ENCODE results near the gene VWA5A. TPM values are rescaled to one million over a fixed set of nuclear protein-coding genes. Genes with fewer than 3 reads are reported as not detected.

The VWA5A gene
- total RNA-seq, 4 donors from 2014 or later = 17.0 to 22.5 (median 19.9) TPM

DNA sequence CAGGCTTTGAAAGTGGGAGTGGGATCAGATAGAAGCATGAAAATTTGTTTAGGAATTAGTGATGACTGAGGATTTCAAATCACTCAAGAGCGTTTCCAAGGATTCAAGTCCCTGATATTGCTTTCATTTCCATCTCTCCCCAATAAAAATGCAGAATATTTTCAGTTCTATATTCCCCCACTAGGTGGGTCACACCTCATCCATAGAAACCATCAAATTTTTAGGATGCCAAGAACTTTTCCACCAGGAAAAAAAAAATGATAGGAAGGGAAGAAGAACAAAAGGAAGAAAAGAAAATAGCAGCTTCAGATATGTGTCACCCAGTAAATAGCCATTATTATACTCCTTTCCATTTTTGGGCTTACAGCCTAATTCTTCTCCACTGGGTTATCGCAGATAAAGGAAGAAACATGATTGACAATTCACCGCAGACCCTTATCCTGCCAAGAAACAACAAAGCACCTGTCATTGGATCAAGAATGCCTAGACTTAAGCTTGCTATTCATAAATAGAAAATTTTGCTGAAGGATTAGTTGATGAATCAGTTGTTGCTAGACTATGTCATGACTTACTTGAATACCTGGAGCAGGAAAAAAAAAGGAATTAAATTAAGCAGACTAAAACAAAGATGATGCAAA lies 37.6 kb downstream of the VWA5A start:
- WGBS, 2 donors = 85 to 89% methylated on average over 3 of the region's 3 CpGs
- no peaks in the 10 kb centered on the region for H3K36me3 ChIP-seq

GRCh38 chr11:124153821-124154220 lies 38.6 kb downstream of the VWA5A start:
- no peak for DNase-seq (ENCODE audit: low spot score in 2 of 2)
- Histone ChIP-seq H3K27ac (no peak overlapping the region), H3K4me3 (no peak overlapping the region), H3K36me3 (no peaks in the 10 kb centered on the region), H3K9me3 (no peaks in the 10 kb centered on the region), H3K4me1 (no peaks in the 10 kb centered on the region), H3K27me3 (no peaks in the 10 kb centered on the region)
- WGBS, 2 donors = 66 to 78% methylated on average over 2 of the region's 2 CpGs
- TF ChIP-seq POLR2A (IDR thresholded peaks at IDR 0.05) (no peak), EP300 (IDR thresholded peaks at IDR 0.05) (no peak)
- TF ChIP-seq, protein P1, sequence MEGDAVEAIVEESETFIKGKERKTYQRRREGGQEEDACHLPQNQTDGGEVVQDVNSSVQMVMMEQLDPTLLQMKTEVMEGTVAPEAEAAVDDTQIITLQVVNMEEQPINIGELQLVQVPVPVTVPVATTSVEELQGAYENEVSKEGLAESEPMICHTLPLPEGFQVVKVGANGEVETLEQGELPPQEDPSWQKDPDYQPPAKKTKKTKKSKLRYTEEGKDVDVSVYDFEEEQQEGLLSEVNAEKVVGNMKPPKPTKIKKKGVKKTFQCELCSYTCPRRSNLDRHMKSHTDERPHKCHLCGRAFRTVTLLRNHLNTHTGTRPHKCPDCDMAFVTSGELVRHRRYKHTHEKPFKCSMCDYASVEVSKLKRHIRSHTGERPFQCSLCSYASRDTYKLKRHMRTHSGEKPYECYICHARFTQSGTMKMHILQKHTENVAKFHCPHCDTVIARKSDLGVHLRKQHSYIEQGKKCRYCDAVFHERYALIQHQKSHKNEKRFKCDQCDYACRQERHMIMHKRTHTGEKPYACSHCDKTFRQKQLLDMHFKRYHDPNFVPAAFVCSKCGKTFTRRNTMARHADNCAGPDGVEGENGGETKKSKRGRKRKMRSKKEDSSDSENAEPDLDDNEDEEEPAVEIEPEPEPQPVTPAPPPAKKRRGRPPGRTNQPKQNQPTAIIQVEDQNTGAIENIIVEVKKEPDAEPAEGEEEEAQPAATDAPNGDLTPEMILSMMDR (IDR thresholded peaks at IDR 0.05) = no peak

More for the DNA sequence above, 37.6 kb downstream of the VWA5A start:
- no peaks in the 10 kb centered on the region for H3K9me3 ChIP-seq
- TF ChIP-seq, protein P1 (IDR thresholded peaks at IDR 0.05) = no peak
- no peak for TF ChIP-seq POLR2A (IDR thresholded peaks at IDR 0.05)
- TF ChIP-seq EP300 (IDR thresholded peaks at IDR 0.05) = no peak
- no peaks in the 10 kb centered on the region for H3K27me3 ChIP-seq
- H3K4me1 ChIP-seq = no peaks in the 10 kb centered on the region
- no peak for DNase-seq (ENCODE audit: low spot score in 2 of 2)
- no peak overlapping the region for H3K27ac ChIP-seq
- no peak overlapping the region for H3K4me3 ChIP-seq

- TF ChIP-seq EP300 (IDR thresholded peaks at IDR 0.05) = no peak
- TF ChIP-seq, protein P1 (IDR thresholded peaks at IDR 0.05) = no peak
- no peak for TF ChIP-seq POLR2A (IDR thresholded peaks at IDR 0.05)
Observed at GRCh38 chr11:124159481-124159880, 44.2 kb downstream of the VWA5A start.

GRCh38 chr11:124160986-124161385 lies 45.7 kb downstream of the VWA5A start:
- 69 to 71% methylated on average over 5 of the region's 5 CpGs for WGBS, 2 donors
- Histone ChIP-seq H3K4me1 (no peaks in the 10 kb centered on the region), H3K27ac (no peak overlapping the region), H3K9me3 (no peaks in the 10 kb centered on the region), H3K27me3 (no peaks in the 10 kb centered on the region), H3K36me3 (no peaks in the 10 kb centered on the region), H3K4me3 (no peak overlapping the region)
- TF ChIP-seq, protein P1 (IDR thresholded peaks at IDR 0.05) = no peak
- no peak for TF ChIP-seq POLR2A (IDR thresholded peaks at IDR 0.05)
- no peak for TF ChIP-seq EP300 (IDR thresholded peaks at IDR 0.05)
- DNase-seq (ENCODE audit: low spot score in 2 of 2) = no peak

More at GRCh38 chr11:124159481-124159880, 44.2 kb downstream of the VWA5A start:
- Histone ChIP-seq H3K27ac (no peak overlapping the region), H3K36me3 (no peaks in the 10 kb centered on the region), H3K27me3 (no peaks in the 10 kb centered on the region), H3K9me3 (no peaks in the 10 kb centered on the region), H3K4me1 (no peaks in the 10 kb centered on the region), H3K4me3 (no peak overlapping the region)
- DNase-seq (ENCODE audit: low spot score in 2 of 2) = no peak

DNA sequence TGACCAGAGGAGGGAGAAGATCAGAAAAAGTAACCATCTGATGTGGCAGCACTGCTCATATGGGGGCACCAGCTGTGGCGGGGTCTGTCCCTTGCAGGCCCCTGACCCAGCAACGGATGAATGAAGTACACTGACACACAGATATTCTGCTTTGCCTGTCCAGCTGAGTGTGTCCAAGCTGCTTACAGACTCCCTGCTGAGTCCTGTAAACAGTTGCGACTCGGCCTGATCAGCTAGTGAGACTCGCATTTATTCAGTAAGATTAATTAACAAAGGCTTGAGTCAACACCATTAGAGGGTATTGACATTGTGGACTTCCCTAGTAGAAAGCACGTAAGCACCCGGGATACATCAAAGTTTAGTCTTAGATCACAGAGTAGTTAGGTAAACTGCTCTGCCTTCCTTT lies 52.6 kb downstream of the VWA5A start:
- H3K27me3 ChIP-seq = no peaks in the 10 kb centered on the region
- 34 to 50% methylated on average over 7 of the region's 7 CpGs for WGBS, 2 donors

More for the DNA sequence above, 52.6 kb downstream of the VWA5A start:
- H3K36me3 ChIP-seq = no peaks in the 10 kb centered on the region
- no peaks in the 10 kb centered on the region for H3K4me1 ChIP-seq
- no peak overlapping the region for H3K4me3 ChIP-seq
- DNase-seq (ENCODE audit: low spot score in 2 of 2) = no peak
- TF ChIP-seq, protein P1 (IDR thresholded peaks at IDR 0.05) = no peak
- no peak for TF ChIP-seq EP300 (IDR thresholded peaks at IDR 0.05)
- no peak for TF ChIP-seq POLR2A (IDR thresholded peaks at IDR 0.05)
- no peaks in the 10 kb centered on the region for H3K9me3 ChIP-seq
- no peak overlapping the region for H3K27ac ChIP-seq

All from tibial nerve (tissue), 4 donors.